ENCODE measurements around the gene TRPV3. TPM values are rescaled to one million over a fixed set of nuclear protein-coding genes. Genes with fewer than 3 reads are reported as not detected.

Gene TRPV3
- total and polyA plus RNA-seq, 9 of the 15 experiments (the other 6 are each of a cell fraction or from before 2014, with no cell fraction given), result 0.03 to 0.42 (median 0.11) TPM; not detected in 1

- BruUV-seq (replicated peaks), result no TSS peak
- ChIA-PET CTCF (ENCODE audit: low intra/inter-chr PET ratio) (no interaction called here), POLR2A (no interaction called here)
- H3K9ac ChIP-seq (ENCODE audit: insufficient read depth in 1 of 2, low read depth in 2 of 2, low read length in 2 of 2), result no peak overlapping the region
- ATAC-seq (no peak), DNase-seq (ENCODE audit: extremely low read depth in 1 of 4, low spot score in 3 of 4) (no peak), FAIRE-seq (no peak)
- WGBS (ENCODE audit: insufficient coverage, low coverage, missing lambda C conversion rate), result 18% methylated on average over 4 of the region's 5 CpGs
- no peaks in the 10 kb centered on the region for H3K36me3 ChIP-seq (ENCODE audit: control insufficient read depth, insufficient read depth, low read length)
- no peak overlapping the region for H2AFZ ChIP-seq (ENCODE audit: low read depth, low read length)
- H3K4me1 ChIP-seq (replicated peaks in 1 of 2; ENCODE audit: control insufficient read depth in 2 of 2, insufficient read depth in 2 of 2, low read length in 2 of 2), result peaks cover 0 to 8% of the 10 kb centered on the region in 2 experiments; a peak in 1 of 5 replicates
- TF ChIP-seq BMI1 (IDR thresholded peaks at IDR 0.05; ENCODE audit: low read length) (no peak), HES1 (IDR thresholded peaks at IDR 0.05; ENCODE audit: low read depth) (no peak), SMARCA5 (IDR thresholded peaks at IDR 0.05) (no peak), DNMT1 (IDR thresholded peaks at IDR 0.05) (no peak), DIDO1 (tag; IDR thresholded peaks at IDR 0.05; ENCODE audit: low read depth) (no peak), ZSCAN29 (IDR thresholded peaks at IDR 0.05) (no peak), POLR3A (IDR thresholded peaks at IDR 0.05; ENCODE audit: borderline replicate concordance, extremely low read depth, insufficient read depth, insufficient read length) (no peak), SNAPC5 (CRISPR knock-in tag; IDR thresholded peaks at IDR 0.05) (no peak), RAD21 (CRISPR knock-in tag; conservative IDR thresholded peaks at IDR 0.05 in 1 of 2, IDR thresholded peaks at IDR 0.05 in 1 of 2) (no peak), LCOR (CRISPR knock-in tag; IDR thresholded peaks at IDR 0.05) (no peak), ZNF324 (CRISPR knock-in tag; IDR thresholded peaks at IDR 0.05) (no peak), RBM34 (IDR thresholded peaks at IDR 0.05; ENCODE audit: borderline replicate concordance, insufficient read depth, low read length) (no peak), GABPB2 (CRISPR knock-in tag; conservative IDR thresholded peaks at IDR 0.05) (no peak), FUS (optimal IDR thresholded peaks at IDR 0.05; ENCODE audit: low read depth, low read length) (no peak)
- no peak overlapping the region for H3K4me3 ChIP-seq
- no peaks in the 10 kb centered on the region for H3K9me3 ChIP-seq (replicated peaks; ENCODE audit: control insufficient read depth, insufficient read depth, low read depth, low read length)
- intact Hi-C loops (cut with micrococcal nuclease), result no loop called here
- no peak overlapping the region for H3K4me2 ChIP-seq (ENCODE audit: insufficient read depth, low read length)
- H3K9me1 ChIP-seq (ENCODE audit: control insufficient read depth, insufficient read depth, low read length), result no peaks in the 10 kb centered on the region
- no peaks in the 10 kb centered on the region for H3K79me2 ChIP-seq (ENCODE audit: control insufficient read depth, insufficient read depth, low read length)
- no peak overlapping the region for H3K27ac ChIP-seq (ENCODE audit: extremely low read depth, low read depth, low read length)
- in situ Hi-C loops (cut with MboI), result no loop called here
- H3K27me3 ChIP-seq (ENCODE audit: control insufficient read depth in 2 of 2, insufficient read depth in 2 of 2, low read length in 2 of 2), result peaks cover 5 to 20% of the 10 kb centered on the region in 2 experiments; a peak in 4 of 5 replicates
- no peaks in the 10 kb centered on the region for H4K20me1 ChIP-seq (replicated peaks; ENCODE audit: control insufficient read depth, insufficient read depth, low read length)
Observed at GRCh38 chr17:3536716-3537115, 20.9 kb downstream of the TRPV3 start.
